GM12878 (cell line): ENCODE results near the gene TLE7. TPM values are rescaled to one million over a fixed set of nuclear protein-coding genes. Genes with fewer than 3 reads are reported as not detected.
A peak's percentile ranks its signal among the peaks of the same experiment; 100 is the strongest.

Experiments used
- ATAC-seq: fragments of 200-7000 bp; cut with Tn5 transposase; 3 replicates; pipeline ENCODE4 v1.9.1; 2020; ENCODE audit warnings: mild to moderate bottlenecking, moderate library complexity
- BruUV-seq: library from RNA; stranded (reverse); fragments of 400-500 nt; replicated peaks from 2 replicates; lab custom pipeline; 2021; lab: Mats Ljungman, UMichigan
- CTCF ChIA-PET: fragments of 300-600 bp; sonication (Branson Sonifier 250); formaldehyde crosslinking; extraction: SDS; loops from one replicate; lab custom pipeline; 2021; ENCODE audit warnings: inconsistent platforms; lab: Yijun Ruan, JAX
- POLR2A ChIA-PET: fragments of 350-600 bp; formaldehyde crosslinking; extraction: SDS; loops from one replicate; lab custom pipeline; 2021; ENCODE audit warnings: inconsistent platforms; lab: Charles Lee
- RAD21 ChIA-PET: fragments of 300-600 bp; sonication (Branson Sonifier 250); formaldehyde crosslinking; loops from one replicate; lab custom pipeline; 2023; ENCODE audit warnings: antibody characterized with exemption; ENCODE audit not compliant: unreplicated experiment; lab: Charles Lee
- SMC1A ChIA-PET: fragments of 300-600 bp; sonication (Branson Sonifier 250); formaldehyde crosslinking; loops from one replicate; lab custom pipeline; 2023; ENCODE audit not compliant: unreplicated experiment, uncharacterized antibody; lab: Charles Lee
- DNase-seq: peaks from one replicate; pipeline ENCODE4 v3.0.0-alpha.2; 2011; ENCODE audit warnings: low read depth, low spot score
- FAIRE-seq: peaks from 3 replicates; lab custom pipeline; 2011; peaks lifted over from hg19 to GRCh38; lab: Jason Lieb, UNC
- H2AFZ ChIP-seq: 2 replicates; pipeline ENCODE4 v1.6.0; 2011; ENCODE audit warnings: low read depth, low read length, control low read depth; ENCODE audit not compliant: control insufficient read depth
- H3K27ac ChIP-seq: 2 replicates; pipeline ENCODE4 v1.5.1; 2011; ENCODE audit warnings: control low read depth; ENCODE audit not compliant: control insufficient read depth, insufficient read depth
- H3K27me3 ChIP-seq, 2 experiments: replicated peaks in 1 of 2; 2 replicates each; pipeline versions ENCODE4 v1.6.0 to v1.6.1; 2011; ENCODE audit warnings: low read length in 1 of 2; ENCODE audit not compliant: control insufficient read depth in 2 of 2, insufficient read depth in 2 of 2
- H3K36me3 ChIP-seq, 2 experiments: 2 replicates each; pipeline ENCODE4 v1.5.1; 2011; ENCODE audit warnings: low read length in 1 of 2; ENCODE audit not compliant: control insufficient read depth in 2 of 2, insufficient read depth in 2 of 2
- H3K4me1 ChIP-seq: 2 replicates; pipeline ENCODE4 v1.6.1; 2011; ENCODE audit warnings: mild to moderate bottlenecking, low read length, moderate library complexity, mixed read lengths; ENCODE audit not compliant: control insufficient read depth, insufficient read depth
- H3K4me2 ChIP-seq: 2 replicates; pipeline ENCODE4 v1.6.0; 2011; ENCODE audit warnings: control low read depth; ENCODE audit not compliant: control insufficient read depth, insufficient read depth
- H3K4me3 ChIP-seq: fragments of 200-600 bp; sonication (generic); 2 replicates; pipeline ENCODE4 v1.5.1; 2016
- H3K79me2 ChIP-seq: 2 replicates; pipeline ENCODE4 v1.6.0; 2011; ENCODE audit warnings: low read length; ENCODE audit not compliant: control insufficient read depth, insufficient read depth
- H3K9ac ChIP-seq: 2 replicates; pipeline ENCODE4 v1.8.0; 2011; ENCODE audit warnings: low read length, control low read depth, mixed read lengths; ENCODE audit not compliant: control insufficient read depth, insufficient read depth
- H3K9me3 ChIP-seq: replicated peaks from 3 replicates; pipeline ENCODE4 v1.5.1; 2011; ENCODE audit warnings: mild to moderate bottlenecking, low read length; ENCODE audit not compliant: control insufficient read depth, insufficient read depth
- H4K20me1 ChIP-seq: 2 replicates; pipeline ENCODE4 v1.6.0; 2011; ENCODE audit not compliant: control insufficient read depth, insufficient read depth
- CTCF ChIP-seq, 3 experiments: IDR thresholded peaks in 2 of 3; conservative IDR thresholded peaks in 1 of 3; 2 replicates each; pipeline ENCODE4 v1.5.1; 2011; ENCODE audit warnings: low read depth in 3 of 3, low read length in 3 of 3, mild to moderate bottlenecking in 3 of 3, control low read depth in 2 of 3, moderate library complexity in 2 of 3, inconsistent platforms in 1 of 3, mixed read lengths in 1 of 3; ENCODE audit not compliant: control insufficient read depth in 2 of 3, insufficient read depth in 1 of 3; ENCODE audit errors: extremely low read depth in 1 of 3
- CUX1 ChIP-seq: IDR thresholded peaks from 2 replicates; pipeline ENCODE4 v1.6.1; 2012; ENCODE audit warnings: improper control_type of control experiment, low read depth, low read length; ENCODE audit not compliant: insufficient replicate concordance
- POLR2A ChIP-seq: IDR thresholded peaks from 2 replicates; pipeline ENCODE4 v1.6.1; 2011; ENCODE audit warnings: low read depth, mild to moderate bottlenecking, low read length
- RELA ChIP-seq: fragments of 450-650 bp; IDR thresholded peaks from 2 replicates; pipeline ENCODE4 v1.8.0; 2014; ENCODE audit warnings: borderline replicate concordance; ENCODE audit not compliant: partially characterized antibody
- SMC3 ChIP-seq: IDR thresholded peaks from 2 replicates; pipeline ENCODE4 v1.6.1; 2011; ENCODE audit warnings: low read length, improper control_type of control experiment, borderline replicate concordance
- TCF7 ChIP-seq: IDR thresholded peaks from 2 replicates; pipeline ENCODE4 v1.6.1; 2014; ENCODE audit warnings: antibody characterized with exemption, borderline replicate concordance
- ZNF207 ChIP-seq: fragments of 450-650 bp; IDR thresholded peaks from 2 replicates; pipeline ENCODE4 v1.6.1; 2014; ENCODE audit warnings: antibody characterized with exemption, mild to moderate bottlenecking, borderline replicate concordance
- WGBS: methylation state at CpG from one replicate; pipeline ENCODE4 v1.1.6; 2016; ENCODE audit warnings: low lambda C conversion rate; ENCODE audit not compliant: insufficient replicate concordance, insufficient coverage; ENCODE audit errors: missing lambda C conversion rate; 5-methylcytosine and 5-hydroxymethylcytosine counted together
- in situ Hi-C: fragments of 300-500 bp; cut with MboI; formaldehyde crosslinking; loops from 9 replicates; pipeline ENCODE4 v1.14.3; 2018; ENCODE audit warnings: mixed read lengths
- intact Hi-C: fragments of 100-400 bp; cut with micrococcal nuclease; formaldehyde crosslinking; loops from one replicate; pipeline ENCODE4 v1.14.2; 2022; ENCODE audit not compliant: unreplicated experiment
- polyA plus RNA-seq, 11 experiments: library from polyadenylated mRNA; depleted of rRNA in 4 of 11; unstranded in 6 of 11; stranded (reverse) in 5 of 11; fragments of >200 nt; fragmentation: Nextera tagmentation in 4 of 11; fragmentation: Illumina TruSeq in 1 of 11; extraction: Ambion mirVana in 4 of 11; extraction: Trizol in 1 of 11; gene quantifications; 1 replicate in 1 of 11; 2 replicates in 10 of 11; pipeline versions ENCODE4 v1.2.1 to v1.2.3, GENCODE V29; 2011 to 2016; ENCODE audit warnings: inconsistent platforms in 2 of 11, missing spikeins in 2 of 11, low read depth in 1 of 11
- total RNA-seq, 4 experiments: library from RNA; depleted of rRNA in 3 of 4; stranded (reverse); fragments of >200 nt in 3 of 4; fragmentation: Illumina TruSeq in 1 of 4; extraction: Trizol in 1 of 4; gene quantifications; 2 replicates each; pipeline versions ENCODE4 v1.2.1 to v1.2.3, GENCODE V29; 2013 to 2021

TLE7 gene
- total and polyA plus RNA-seq, 10 of the 15 experiments (the other 5 are each of a cell fraction or from before 2014, with no cell fraction given): not detected

GRCh38 chr16:71440669-71441347, 1.0 kb downstream of the TLE7 start:
- TF ChIP-seq SMC3 (0 out of 2 replicates have a peak, but pooled peaks have one; percentile 7), POLR2A (no peak), CTCF (IDR thresholded peaks at IDR 0.05 in 2 of 3, conservative IDR thresholded peaks at IDR 0.05 in 1 of 3; ENCODE audit: control insufficient read depth in 2 of 3, extremely low read depth in 1 of 3, insufficient read depth in 1 of 3, low read depth in 3 of 3, low read length in 3 of 3) (peak; percentile 34 to 69 (median 46); a peak in 4 of 6 replicates), ZNF207 (no peak), CUX1 (no peak), TCF7 (no peak), RELA (no peak)
- Histone ChIP-seq H3K27me3 (no peaks in the 10 kb centered on the region; a peak in 1 of 4 replicates), H3K36me3 (no peaks in the 10 kb centered on the region), H3K4me2 (no peak overlapping the region), H3K4me1 (no peaks in the 10 kb centered on the region), H3K79me2 (no peaks in the 10 kb centered on the region), H3K9ac (no peak overlapping the region), H3K4me3 (no peak overlapping the region), H3K27ac (no peak overlapping the region), H4K20me1 (no peaks in the 10 kb centered on the region), H3K9me3 (peaks cover 3% of the 10 kb centered on the region; the same call in 2 of the 3 replicates), H2AFZ (no peak overlapping the region)
- DNase-seq (no peak), FAIRE-seq (no peak), ATAC-seq (peak; percentile 87)
- CTCF ChIA-PET: interaction anchor here (0.7 to 1.8 kb wide), 6 partner anchors 12 to 170 kb away, joined by 3 to 8 read pairs (median 4); partner anchors contain the start of gene ZNF23
- intact Hi-C loops (loop anchor here (2.0 kb wide), 1 partner anchor 58 kb away; no protein-coding TSS in a partner anchor), in situ Hi-C loops (no loop called here)
- RAD21 ChIA-PET: interaction anchor here (1.2 kb wide), 1 partner anchor 59 kb away, joined by 3 read pairs; no protein-coding TSS in a partner anchor
- SMC1A ChIA-PET: interaction anchor here (1.9 kb wide), 1 partner anchor 61 kb away, joined by 6 read pairs; no protein-coding TSS in a partner anchor
- BruUV-seq: no TSS peak
- WGBS: 63% methylated on average over 25 of the region's 25 CpGs
- POLR2A ChIA-PET: no interaction called here
